ENCODE results near the gene SELPLG.

GRCh38 chr12:108653922-108654321 is 20.2 kb upstream of the SELPLG start:
- no peak for TF ChIP-seq CTCF (IDR thresholded peaks at IDR 0.05)
- no peak for TF ChIP-seq POLR2A (IDR thresholded peaks at IDR 0.05)
